Parathyroid adenoma (tissue), 2 donors: ENCODE data around the gene SPDYE6.

Experiments used
- H2AFZ ChIP-seq: fragments of 300-600 bp; sonication (generic); one replicate; pipeline ENCODE4 v1.7.0; 2017; ENCODE audit warnings: antibody characterized with exemption, mild to moderate bottlenecking
- H3K27ac ChIP-seq: fragments of 300-600 bp; sonication (generic); one replicate; pipeline ENCODE4 v1.7.0; 2017
- H3K27me3 ChIP-seq: fragments of 300-600 bp; sonication (generic); one replicate; pipeline ENCODE4 v1.7.0; 2017; ENCODE audit warnings: low read length; ENCODE audit not compliant: control insufficient read depth, insufficient read depth
- H3K36me3 ChIP-seq: fragments of 300-600 bp; sonication (generic); one replicate; pipeline ENCODE4 v1.7.0; 2017; ENCODE audit warnings: low read length; ENCODE audit not compliant: control insufficient read depth, insufficient read depth
- H3K4me1 ChIP-seq: fragments of 300-600 bp; sonication (generic); one replicate; pipeline ENCODE4 v1.7.0; 2017; ENCODE audit warnings: control low read depth
- H3K4me2 ChIP-seq: fragments of 300-600 bp; sonication (generic); one replicate; pipeline ENCODE4 v1.7.0; 2017; ENCODE audit warnings: low read length
- H3K4me3 ChIP-seq: fragments of 300-600 bp; sonication (generic); one replicate; pipeline ENCODE4 v1.7.0; 2017; ENCODE audit warnings: low read depth, low read length
- H3K79me2 ChIP-seq: fragments of 300-600 bp; sonication (generic); one replicate; pipeline ENCODE4 v1.7.0; 2017; ENCODE audit warnings: control low read depth
- H3K9ac ChIP-seq: fragments of 300-600 bp; sonication (generic); one replicate; pipeline ENCODE4 v1.7.0; 2017; ENCODE audit warnings: mild to moderate bottlenecking
- H3K9me3 ChIP-seq: fragments of 300-600 bp; sonication (generic); one replicate; pipeline ENCODE4 v1.7.0; 2017; ENCODE audit warnings: low read length; ENCODE audit not compliant: control insufficient read depth
- CTCF ChIP-seq: fragments of 300-600 bp; sonication (generic); IDR thresholded peaks from one replicate; pipeline ENCODE4 v1.7.0; 2017; ENCODE audit warnings: antibody characterized with exemption, mild to moderate bottlenecking
- donor health status: primary hyperparathyroidism.

Gene SPDYE6

GRCh38 chr7:102396710-102397019 lies 40.4 kb upstream of the SPDYE6 start:
- Histone ChIP-seq H3K9me3 (no peaks in the 10 kb centered on the region), H3K27me3 (no peaks in the 10 kb centered on the region), H3K9ac (peak overlapping the region; percentile 25), H3K79me2 (peaks cover 23% of the 10 kb centered on the region), H3K4me1 (peaks cover 12% of the 10 kb centered on the region), H3K27ac (peak overlapping the region; percentile 84), H3K36me3 (no peaks in the 10 kb centered on the region), H3K4me3 (peak overlapping the region; percentile 95), H3K4me2 (peak overlapping the region; percentile 99), H2AFZ (peak overlapping the region; percentile 92)
- no peak for TF ChIP-seq CTCF

- Histone ChIP-seq H3K36me3 (no peaks in the 10 kb centered on the region), H2AFZ (peak within 1 kb of the TSS; percentile 92), H3K27ac (peak within 1 kb of the TSS; percentile 84)
Measured at GRCh38 chr7:102395873-102396709, 39.8 kb upstream of the SPDYE6 start, which contains the start of gene PRKRIP1. TSS of gene PRKRIP1 (plus strand) at chr7:102396363. CDS start at chr7:102396412, 49 bp downstream.

GRCh38 chr7:102395592-102395872 lies 39.3 kb upstream of the SPDYE6 start:
- Histone ChIP-seq H2AFZ (peak overlapping the region; percentile 92), H3K27ac (peak overlapping the region; percentile 84), H3K4me2 (peak overlapping the region; percentile 99), H3K9ac (peak overlapping the region; percentile 25), H3K4me3 (peak overlapping the region; percentile 95), H3K9me3 (no peaks in the 10 kb centered on the region), H3K4me1 (peaks cover 12% of the 10 kb centered on the region), H3K79me2 (peaks cover 18% of the 10 kb centered on the region), H3K36me3 (no peaks in the 10 kb centered on the region), H3K27me3 (no peaks in the 10 kb centered on the region)
- no peak for TF ChIP-seq CTCF

More at GRCh38 chr7:102395873-102396709, 39.8 kb upstream of the SPDYE6 start, which contains the start of gene PRKRIP1:
- peak within 1 kb of the TSS; percentile 99 for H3K4me2 ChIP-seq
- no peaks in the 10 kb centered on the region for H3K9me3 ChIP-seq
- no peak for TF ChIP-seq CTCF
- peaks cover 23% of the 10 kb centered on the region for H3K79me2 ChIP-seq
- H3K4me3 ChIP-seq, result peak within 1 kb of the TSS; percentile 95
- peak within 1 kb of the TSS; percentile 25 for H3K9ac ChIP-seq
- no peaks in the 10 kb centered on the region for H3K27me3 ChIP-seq
- H3K4me1 ChIP-seq, result peaks cover 12% of the 10 kb centered on the region

GRCh38 chr7:102393467-102393866 lies 37.2 kb upstream of the SPDYE6 start:
- Histone ChIP-seq H2AFZ (no peak overlapping the region), H3K27me3 (no peaks in the 10 kb centered on the region), H3K9me3 (no peaks in the 10 kb centered on the region), H3K36me3 (no peaks in the 10 kb centered on the region), H3K9ac (no peak overlapping the region), H3K4me3 (no peak overlapping the region), H3K4me1 (peaks cover 12% of the 10 kb centered on the region), H3K27ac (peak overlapping the region; percentile 50), H3K79me2 (peaks cover 3% of the 10 kb centered on the region), H3K4me2 (no peak overlapping the region)
- TF ChIP-seq CTCF, result no peak

GRCh38 chr7:102392330-102392729 lies 36.1 kb upstream of the SPDYE6 start:
- H3K27me3 ChIP-seq, result no peaks in the 10 kb centered on the region
- no peak overlapping the region for H3K9ac ChIP-seq
- no peak overlapping the region for H3K4me3 ChIP-seq
- H3K4me2 ChIP-seq, result no peak overlapping the region
- H3K79me2 ChIP-seq, result peaks cover 3% of the 10 kb centered on the region
- H3K9me3 ChIP-seq, result no peaks in the 10 kb centered on the region
- H3K27ac ChIP-seq, result no peak overlapping the region
- H3K36me3 ChIP-seq, result no peaks in the 10 kb centered on the region
- peaks cover 8% of the 10 kb centered on the region for H3K4me1 ChIP-seq
- H2AFZ ChIP-seq, result no peak overlapping the region
- no peak for TF ChIP-seq CTCF
